Posterior vena cava (tissue), 2 donors: ENCODE data around the gene APOC3. TPM values are rescaled to one million over a fixed set of nuclear protein-coding genes. Genes with fewer than 3 reads are reported as not detected.
"Not testable (repeated sequence)": the region's sequence is repeated elsewhere in the genome, so short reads cannot be mapped to it uniquely, and the experiment has no call there.

Source experiments
- DNase-seq: peaks from one replicate; pipeline ENCODE4 v3.0.0-alpha.2; 2020; ENCODE audit warnings: low spot score
- intact Hi-C, 2 donors: fragments of 100-400 bp; cut with DNase I; formaldehyde crosslinking; loops; one replicate each; pipeline versions ENCODE4 v1.14.1 to v1.14.2; 2022 to 2023
- total RNA-seq, 2 donors: library from RNA; stranded (reverse); fragmentation: NEBNext Ultra II Directional; extraction: Animal tissue kit (Norgen Biotek cat#: 25700); gene quantifications; one replicate each; pipeline ENCODE4 v1.2.1, GENCODE V29; 2021
- donor health status: DM: yes; HTN: yes; CAD: no.
- donor health status: DM: yes; HTN: yes; CAD: no.

The APOC3 gene
- total RNA-seq, 2 donors from 2014 or later = not detected

GRCh38 chr11:116798368-116798767, 31.3 kb upstream of the APOC3 start:
- intact Hi-C loops = loop anchor here (10.0 kb wide), 3 partner anchors 306 to 426 kb away; no protein-coding TSS in a partner anchor

GRCh38 chr11:116800610-116801009, 29.1 kb upstream of the APOC3 start:
- intact Hi-C loops = no loop called here
- DNase-seq = no peak

More at GRCh38 chr11:116798368-116798767, 31.3 kb upstream of the APOC3 start:
- no peak for DNase-seq

GRCh38 chr11:116801662-116802061, 28.0 kb upstream of the APOC3 start:
- DNase-seq, intact Hi-C loops: not testable (repeated sequence)

GRCh38 chr11:116804001-116804400, 25.7 kb upstream of the APOC3 start:
- no peak for DNase-seq
- intact Hi-C loops = no loop called here

- intact Hi-C loops = no loop called here
- DNase-seq = no peak
Measured at GRCh38 chr11:116807601-116808261, 22.0 kb upstream of the APOC3 start.

- intact Hi-C loops = no loop called here
- no peak for DNase-seq
Measured at GRCh38 chr11:116808262-116809175, 21.2 kb upstream of the APOC3 start.

DNA sequence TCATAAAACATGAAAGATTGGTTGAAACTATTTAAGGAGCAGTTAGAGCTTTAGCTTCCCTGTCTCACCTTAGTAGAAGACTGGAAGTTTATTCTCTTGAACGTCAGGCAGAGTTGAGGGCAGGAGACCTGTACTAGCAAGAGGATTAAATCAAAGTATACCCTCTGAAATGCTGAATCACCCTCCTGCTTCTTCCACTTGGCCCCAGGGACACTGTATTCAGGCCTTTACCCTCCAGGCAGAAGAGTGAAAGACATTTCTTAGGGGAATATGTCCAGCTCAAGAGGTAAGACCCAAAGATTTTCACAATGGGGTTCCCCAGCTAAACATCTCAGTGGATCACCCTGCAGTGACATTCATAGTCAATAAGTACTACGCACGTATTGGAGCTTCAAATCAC, 18.5 kb upstream of the APOC3 start:
- intact Hi-C loops = no loop called here
- DNase-seq = no peak

- DNase-seq = no peak
- intact Hi-C loops = no loop called here
Measured at GRCh38 chr11:116812109-116812508, 17.6 kb upstream of the APOC3 start.

DNA sequence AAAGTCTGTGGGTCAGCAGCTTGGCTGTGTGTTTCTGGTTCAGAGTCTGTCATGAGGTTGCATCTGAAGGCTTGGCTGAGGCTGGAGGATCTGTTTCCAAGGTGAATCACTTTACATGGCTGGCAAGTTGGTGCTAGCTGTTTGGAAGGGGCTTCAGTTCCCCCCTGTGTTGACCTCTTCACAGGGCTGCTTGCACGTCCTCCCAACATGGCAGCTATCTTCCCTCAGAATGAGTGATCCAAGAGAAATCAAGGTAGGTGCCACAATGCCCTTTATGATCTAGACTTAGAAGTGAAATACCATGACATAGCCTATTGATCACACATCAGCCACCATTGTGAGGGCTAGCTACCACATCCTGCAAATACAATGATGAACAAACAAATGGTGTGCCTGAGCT, 16.5 kb upstream of the APOC3 start:
- intact Hi-C loops = no loop called here
- DNase-seq = no peak

DNA sequence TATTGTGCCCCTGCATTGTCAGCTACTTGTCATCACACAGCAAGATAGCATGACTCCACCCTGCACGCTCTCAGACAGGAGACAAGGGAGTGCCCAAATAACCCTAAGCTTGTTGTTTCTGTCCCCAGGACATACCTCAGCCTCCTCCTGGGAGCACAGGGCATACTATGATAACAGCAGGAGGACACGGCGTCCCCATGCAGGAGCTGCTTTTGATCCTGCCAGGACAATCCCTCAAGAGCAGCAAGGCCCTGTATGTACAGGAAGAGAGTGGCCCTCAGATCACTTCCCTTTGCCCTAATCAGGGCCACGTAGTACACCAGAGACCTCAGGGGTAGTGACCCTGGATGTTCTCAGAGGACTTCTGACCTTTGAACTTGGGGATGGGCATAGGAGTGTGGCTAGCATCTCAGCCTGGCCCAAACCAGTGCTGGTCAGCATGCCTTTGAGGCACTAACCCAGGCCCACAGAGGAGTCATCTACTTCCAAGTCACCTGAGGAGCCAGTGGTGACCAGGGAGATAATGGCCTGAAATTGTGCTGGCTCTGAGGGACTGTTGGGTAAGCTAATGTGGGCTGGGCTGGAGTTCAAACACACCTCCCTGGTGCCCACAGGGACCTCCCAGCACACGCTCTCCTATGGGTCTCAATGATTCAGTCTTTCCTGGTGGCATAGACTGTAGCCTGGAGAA, 15.8 kb upstream of the APOC3 start:
- DNase-seq = no peak
- intact Hi-C loops = no loop called here

GRCh38 chr11:116814502-116814901, 15.2 kb upstream of the APOC3 start:
- no peak for DNase-seq
- intact Hi-C loops = no loop called here

DNA sequence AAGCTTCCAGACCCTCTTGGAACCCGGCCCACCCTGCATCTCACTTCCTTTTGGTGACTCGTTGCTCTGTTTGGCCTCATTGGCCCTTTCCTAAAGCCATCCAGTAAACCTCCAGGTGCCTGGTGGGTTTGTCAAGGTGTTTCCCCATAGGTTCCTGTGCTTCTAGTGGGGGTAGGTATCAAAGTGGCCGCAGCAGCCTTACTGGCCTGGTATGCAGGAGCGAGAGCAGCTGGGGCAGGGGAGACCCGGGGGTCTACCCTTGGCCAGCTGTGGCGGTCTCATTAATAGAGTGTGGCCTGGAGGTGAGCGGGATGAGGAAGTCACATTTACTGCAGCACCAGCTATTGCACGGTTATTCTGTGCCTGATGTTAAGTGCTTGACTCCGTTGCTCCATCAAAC, 10.7 kb upstream of the APOC3 start:
- intact Hi-C loops = no loop called here
- no peak for DNase-seq

DNA sequence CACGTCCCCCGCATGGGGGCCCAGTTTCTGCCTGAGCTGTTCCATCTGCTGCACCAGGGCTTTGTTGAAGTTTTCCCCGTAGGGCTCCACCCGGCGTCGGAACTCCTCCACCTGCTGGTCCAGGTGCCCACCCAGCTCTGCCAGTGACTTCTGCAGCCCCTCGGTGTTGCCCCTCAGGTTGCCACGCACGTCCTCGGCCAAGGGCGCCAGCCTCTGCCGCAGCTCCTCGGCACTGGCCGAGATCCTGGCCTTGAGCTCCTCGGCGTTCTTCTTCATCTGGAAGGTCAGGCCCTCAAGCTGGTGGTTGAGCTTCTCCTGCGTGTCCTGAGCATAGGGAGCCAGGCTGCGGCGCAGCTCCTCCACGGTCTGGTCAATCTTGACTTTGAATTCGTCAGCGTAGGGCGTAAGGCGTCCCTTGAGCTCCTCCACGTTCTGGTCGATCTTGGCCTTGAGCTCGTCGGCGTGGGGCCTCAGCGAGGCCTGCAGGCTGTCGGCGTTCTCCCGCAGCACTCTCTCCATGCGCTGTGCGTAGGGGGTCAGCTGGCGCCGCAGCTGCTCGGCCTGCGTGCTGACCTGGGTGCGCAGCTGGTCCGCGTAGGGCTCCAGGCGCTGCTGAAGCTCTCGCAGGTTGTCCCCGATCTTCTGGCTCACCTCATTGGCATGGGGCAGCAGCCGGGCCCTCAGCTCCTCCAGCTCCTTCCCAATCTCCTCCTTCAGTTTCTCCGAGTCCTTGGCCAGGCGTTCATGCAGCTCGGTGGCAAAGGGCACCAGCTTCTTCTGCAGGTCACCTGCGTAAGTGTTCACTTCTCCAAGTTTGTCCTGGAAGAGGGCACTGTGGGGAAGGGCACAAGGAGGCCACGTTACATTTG, 8.4 kb upstream of the APOC3 start:
- DNase-seq = peak; percentile 75
- intact Hi-C loops = no loop called here

DNA sequence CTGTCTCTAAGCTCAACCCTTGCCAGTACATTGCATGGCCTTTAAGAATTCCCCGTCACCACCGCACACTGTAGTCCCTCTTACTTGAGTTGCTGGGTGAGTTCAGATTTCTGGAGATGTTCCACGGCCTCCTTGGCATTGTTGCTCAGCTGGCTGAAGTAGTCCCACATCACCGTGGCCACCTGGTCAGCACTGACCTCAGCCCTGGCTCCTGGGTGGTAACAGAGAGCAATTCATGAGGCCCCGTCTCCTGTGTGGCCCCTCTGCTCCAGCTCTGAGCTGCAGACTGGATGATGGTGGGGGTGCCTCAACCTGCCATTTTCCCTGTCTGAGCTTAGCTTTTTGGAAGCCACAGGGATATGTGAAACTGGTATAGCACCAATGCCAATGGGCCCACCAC, 7.1 kb upstream of the APOC3 start:
- intact Hi-C loops = no loop called here

GRCh38 chr11:116823031-116823843, 6.5 kb upstream of the APOC3 start, which contains the start of gene APOA4:
Gene APOA4, minus strand, starts transcription at chr11:116823304. Its CDS starts 113 bp downstream, at chr11:116823191.
- intact Hi-C loops = no loop called here

More for the DNA sequence above, 7.1 kb upstream of the APOC3 start:
- no peak for DNase-seq

GRCh38 chr11:116825434-116825833, 4.3 kb upstream of the APOC3 start:
- intact Hi-C loops = no loop called here
- DNase-seq = no peak

More at GRCh38 chr11:116823031-116823843, 6.5 kb upstream of the APOC3 start, which contains the start of gene APOA4:
- DNase-seq = no peak

GRCh38 chr11:116825854-116826750, 3.6 kb upstream of the APOC3 start:
- intact Hi-C loops = no loop called here
- peak; percentile 69 for DNase-seq
